ENCODE measurements around the gene PSMB10. TPM values are rescaled to one million over a fixed set of nuclear protein-coding genes. Genes with fewer than 3 reads are reported as not detected.
"Not testable (repeated sequence)": the region's sequence is repeated elsewhere in the genome, so short reads cannot be mapped to it uniquely, and the experiment has no call there.

Gene PSMB10
- total RNA-seq, 1 donor from 2014 or later = 21.7 TPM

DNA sequence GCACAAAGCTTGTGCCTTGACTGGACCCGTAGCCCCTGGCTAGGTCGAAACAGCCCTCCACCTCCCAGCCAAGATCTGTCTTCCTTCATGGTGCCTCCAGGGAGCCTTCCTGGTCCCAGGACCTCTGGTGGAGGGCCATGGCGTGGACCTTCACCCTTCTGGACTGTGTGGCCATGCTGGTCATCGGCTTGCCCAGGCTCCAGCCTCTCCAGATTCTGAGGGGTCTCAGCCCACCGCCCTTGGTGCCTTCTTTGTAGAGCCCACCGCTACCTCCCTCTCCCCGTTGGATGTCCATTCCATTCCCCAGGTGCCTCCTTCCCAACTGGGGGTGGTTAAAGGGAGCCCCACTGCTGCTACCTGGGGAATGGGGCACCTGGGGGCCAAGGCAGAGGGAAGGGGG, 8.5 kb downstream of the PSMB10 start:
- peak; percentile 2 for ATAC-seq

DNA sequence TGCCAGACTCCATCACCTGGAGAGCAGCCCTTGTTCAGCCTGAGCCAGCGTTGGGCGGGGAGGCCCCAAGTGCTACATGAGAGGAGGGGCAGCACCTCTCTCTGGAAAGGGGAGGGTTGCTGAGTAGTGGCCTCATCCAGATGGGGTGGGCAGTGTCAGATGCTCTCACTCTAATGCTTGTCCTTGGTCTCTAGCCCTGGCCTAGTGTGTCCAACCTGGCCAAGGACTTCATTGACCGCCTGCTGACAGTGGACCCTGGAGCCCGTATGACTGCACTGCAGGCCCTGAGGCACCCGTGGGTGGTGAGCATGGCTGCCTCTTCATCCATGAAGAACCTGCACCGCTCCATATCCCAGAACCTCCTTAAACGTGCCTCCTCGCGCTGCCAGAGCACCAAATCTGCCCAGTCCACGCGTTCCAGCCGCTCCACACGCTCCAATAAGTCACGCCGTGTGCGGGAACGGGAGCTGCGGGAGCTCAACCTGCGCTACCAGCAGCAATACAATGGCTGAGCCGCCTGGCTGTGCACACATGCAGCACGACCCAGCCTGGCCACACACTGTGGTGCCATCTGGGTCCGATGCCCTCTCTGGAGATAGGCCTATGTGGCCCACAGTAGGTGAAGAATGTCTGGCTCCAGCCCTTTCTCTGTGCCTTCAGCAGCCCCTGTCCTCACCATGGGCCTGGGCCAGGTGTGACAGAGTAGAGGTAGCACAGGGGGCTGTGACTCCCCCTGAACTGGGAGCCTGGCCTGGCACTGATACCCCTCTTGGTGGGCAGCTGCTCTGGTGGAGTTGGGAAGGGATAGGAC, 9.3 kb downstream of the PSMB10 start:
- ATAC-seq = no peak
- no peak for DNase-seq (ENCODE audit: low spot score)

More for the DNA sequence above, 8.5 kb downstream of the PSMB10 start:
- no peak for DNase-seq (ENCODE audit: low spot score)

DNA sequence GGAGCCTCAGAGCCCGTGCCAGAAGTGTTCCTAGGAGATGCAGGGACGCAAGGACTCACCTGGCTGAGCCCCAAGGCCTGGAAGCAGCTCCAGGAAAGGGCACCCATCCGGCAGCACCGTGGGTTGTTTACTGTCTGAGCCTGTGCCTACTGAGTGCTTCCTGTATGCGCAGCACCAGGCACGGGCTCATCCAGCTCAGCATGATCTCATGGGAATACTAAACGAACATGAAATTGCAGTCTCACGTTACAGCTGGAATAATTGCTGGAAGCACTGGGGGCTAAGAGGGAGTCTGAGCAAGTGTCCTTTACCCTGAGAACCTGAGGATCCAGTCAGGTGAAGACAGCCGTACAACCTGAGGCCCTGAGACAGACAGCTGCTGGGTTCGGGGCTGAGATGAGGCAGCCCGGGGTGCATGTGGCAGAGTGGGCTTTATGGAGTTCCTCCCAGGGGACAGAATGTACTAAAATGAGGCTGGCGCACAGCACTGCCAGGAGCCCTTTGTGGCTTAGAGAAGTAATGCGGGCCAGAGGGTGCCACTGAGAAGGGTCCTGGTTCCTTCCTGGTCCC, 10.4 kb downstream of the PSMB10 start:
- DNase-seq (ENCODE audit: low spot score) (peak; percentile 46), ATAC-seq (no peak)

DNA sequence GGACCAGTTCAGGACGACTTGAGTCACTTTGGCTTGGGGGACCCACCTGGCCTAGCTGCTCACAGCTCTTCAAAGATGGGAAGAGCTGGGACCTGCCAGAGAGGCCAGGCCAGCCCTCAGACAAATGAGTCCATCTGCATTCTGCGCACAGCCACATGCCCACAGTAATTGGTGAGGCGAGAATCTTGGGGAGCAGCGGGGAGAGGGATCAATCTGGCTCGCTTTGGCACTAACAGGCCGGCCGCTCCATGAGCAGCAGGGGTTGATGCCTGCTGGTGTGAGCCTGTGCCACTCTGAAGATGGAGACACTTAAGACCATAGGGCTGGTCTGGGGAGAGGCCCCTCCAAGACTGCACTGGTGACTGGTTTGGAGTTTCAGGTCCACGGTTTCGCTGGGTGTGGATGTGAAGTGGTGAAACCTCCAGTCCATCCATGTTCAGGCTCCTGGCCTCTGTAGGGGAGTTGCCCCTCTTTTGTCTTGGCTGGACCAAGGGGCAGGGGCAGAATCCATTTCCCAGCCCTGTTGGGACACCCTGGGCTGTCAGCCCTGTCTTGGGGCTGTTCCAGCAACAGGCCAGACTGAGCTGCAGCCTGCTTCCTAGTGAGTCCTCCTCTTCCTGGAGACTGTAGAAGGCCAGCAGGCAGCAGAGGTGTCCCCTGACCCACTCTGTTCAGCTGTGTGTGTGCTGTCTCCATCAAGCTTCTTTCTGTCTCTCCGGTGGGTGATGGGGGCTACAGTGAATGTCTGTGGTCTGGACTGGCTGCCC, 12.3 kb downstream of the PSMB10 start:
- peak; percentile 50 for DNase-seq (ENCODE audit: low spot score)
- peak; percentile 42 for ATAC-seq

DNA sequence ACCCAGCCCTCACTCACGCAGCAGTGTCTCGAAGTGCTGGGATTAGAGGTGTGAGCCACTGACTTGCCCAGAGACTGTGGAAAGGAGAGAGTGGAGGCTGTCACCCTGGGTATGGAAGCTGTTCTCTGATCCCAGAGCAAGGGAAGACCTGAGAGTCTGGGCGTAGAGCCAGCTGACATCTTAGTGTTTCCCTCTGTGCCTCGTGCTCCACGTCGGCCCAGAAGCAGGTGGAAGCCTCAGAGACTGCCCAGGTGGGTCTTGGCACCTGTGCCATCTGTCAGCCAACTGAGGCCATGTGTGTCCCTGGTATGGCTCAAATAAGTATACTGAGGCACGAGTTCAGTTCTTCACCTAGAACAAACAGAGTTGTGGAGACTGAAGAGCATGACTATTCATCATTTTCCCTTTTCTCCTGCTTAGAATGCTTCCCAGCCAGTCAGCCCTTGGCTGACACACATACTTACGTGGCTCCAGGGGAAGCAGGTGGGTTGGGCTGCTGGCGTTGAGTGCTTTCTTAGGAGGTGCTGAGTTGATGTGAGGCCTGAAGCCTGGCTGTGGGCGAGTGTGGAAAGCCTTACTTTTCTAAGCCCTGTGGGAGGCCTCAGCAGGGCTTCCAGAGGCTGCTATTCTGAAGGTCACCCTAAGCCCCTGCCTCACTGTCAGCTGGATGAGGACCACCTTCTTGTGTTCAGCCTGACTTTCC, 13.1 kb downstream of the PSMB10 start:
- peak; percentile 47 for DNase-seq (ENCODE audit: low spot score)
- peak; percentile 19 for ATAC-seq

DNA sequence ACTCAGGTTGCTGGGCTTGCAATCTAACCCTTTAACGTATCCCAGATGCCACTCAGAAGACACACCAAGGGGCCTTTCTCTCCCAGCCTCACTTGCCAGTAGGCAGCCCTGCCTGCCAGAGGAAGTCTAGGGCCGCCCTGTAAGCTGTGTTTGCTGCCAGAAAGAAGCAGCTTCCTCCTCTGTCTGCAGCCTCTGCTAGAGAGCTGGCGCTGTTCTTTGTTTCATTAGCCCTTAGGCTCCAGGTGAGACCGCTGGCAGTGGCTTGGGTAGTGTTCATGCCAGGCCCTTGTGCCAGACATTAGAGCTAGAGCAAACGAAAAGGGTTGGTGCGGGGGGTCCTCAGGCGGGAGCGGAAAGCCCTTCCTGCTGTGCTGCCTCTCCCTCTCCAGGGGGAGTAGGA, 13.9 kb downstream of the PSMB10 start:
- DNase-seq (ENCODE audit: low spot score) = no peak
- no peak for ATAC-seq

DNA sequence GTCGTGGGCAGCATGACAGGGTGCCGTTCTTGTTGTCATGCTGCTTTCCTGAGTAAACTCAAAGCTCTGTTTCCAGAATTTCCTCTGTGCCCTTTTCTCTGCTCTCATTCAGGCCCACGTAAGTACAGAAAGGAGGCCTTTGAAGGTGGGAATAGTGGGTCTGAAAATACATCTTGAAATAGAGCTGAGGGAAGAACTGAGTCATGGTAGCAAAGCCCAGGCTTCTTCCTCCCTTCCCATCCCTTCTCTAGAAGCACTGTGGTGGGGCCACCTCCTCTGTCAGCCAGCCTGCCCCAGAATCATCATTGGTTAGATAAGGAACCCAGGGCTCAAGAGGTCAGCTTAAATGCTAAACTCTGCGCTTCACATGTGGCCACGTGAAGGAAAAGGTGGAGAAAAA, 14.4 kb downstream of the PSMB10 start:
- ATAC-seq = no peak
- DNase-seq (ENCODE audit: low spot score) = no peak

DNA sequence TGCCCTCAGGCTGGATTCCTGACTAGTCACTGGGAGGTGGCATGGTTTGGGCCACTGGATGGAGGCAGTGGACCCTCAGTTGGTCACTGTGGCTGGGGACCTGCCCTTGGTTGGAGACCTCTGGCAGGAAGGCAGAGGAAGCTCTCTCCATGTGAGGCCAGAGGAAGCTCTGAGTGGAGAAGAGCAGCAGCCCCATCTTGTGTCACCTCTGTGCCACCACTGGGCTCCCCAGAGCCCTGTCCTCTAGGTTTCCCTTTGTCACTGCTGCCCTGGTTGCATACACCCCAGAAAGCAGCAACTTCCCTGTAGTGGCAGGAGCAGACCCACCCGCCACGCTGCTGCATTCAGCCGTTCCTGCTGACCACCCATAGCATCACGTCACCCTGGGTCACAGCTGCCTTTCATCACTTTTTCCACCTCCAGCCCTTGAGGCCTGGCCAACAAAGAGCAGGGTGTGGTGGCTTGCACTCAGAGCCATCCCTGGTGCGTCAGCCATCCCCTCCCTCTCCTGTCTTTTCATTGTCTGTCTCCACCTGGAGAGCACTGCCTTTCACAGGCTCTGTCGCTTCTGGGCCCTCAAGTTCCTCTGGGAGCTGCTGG, 16.9 kb downstream of the PSMB10 start:
- no peak for DNase-seq (ENCODE audit: low spot score)
- no peak for ATAC-seq

DNA sequence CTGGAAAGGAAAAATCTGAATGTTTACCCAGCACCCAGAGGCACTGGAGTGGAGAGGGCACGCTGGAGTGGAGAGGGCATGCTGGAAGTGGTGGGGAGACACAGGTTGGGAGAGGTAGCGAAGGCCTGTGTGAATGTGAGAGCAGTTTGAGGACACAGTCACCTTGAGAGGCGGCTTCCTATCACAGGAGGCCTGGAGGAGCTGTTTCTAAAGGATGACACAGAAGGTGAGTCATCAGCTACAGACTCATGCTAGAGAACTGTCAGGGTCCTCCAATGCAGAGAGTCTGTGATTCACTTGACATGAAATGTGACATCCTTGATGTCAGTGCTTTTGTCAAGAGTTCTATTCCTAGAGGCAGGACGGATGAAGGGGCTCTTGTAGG, 18.8 kb downstream of the PSMB10 start:
- DNase-seq (ENCODE audit: low spot score) (no peak), ATAC-seq (no peak)

DNA sequence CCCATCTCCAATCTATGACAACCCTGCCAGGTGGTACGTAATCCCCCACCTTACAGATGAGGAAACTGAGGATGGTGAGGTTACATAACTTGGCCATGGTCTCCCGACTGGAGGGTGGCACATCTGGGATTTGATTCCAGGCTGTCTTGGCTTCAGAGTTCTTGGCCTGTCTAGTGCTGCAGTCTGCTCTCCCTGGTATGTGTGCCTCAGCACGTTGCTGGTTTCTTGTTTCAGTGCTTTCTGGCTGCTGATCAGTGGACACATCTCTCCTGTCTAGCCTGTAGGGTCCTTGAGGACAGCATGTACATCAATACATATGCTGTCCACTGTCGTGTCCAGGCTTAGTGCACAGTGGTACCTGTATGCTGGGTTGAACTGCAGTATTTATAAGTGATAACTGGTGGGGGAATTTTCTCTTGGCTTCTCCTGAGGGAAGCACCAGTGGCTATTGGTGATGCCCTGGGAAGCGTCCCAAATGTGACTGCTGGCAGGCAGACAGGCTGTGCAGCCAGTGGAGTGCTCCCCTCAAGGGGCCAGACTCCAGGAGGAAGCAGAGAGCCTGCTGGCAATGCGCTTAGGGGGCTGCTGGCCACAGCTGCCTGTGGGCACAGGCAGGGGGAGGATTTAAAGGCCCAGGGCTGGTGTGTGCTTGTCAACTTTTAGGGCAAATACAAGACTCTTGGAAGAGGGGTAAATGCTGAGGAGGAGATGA, 19.4 kb downstream of the PSMB10 start:
- ATAC-seq (peak; percentile 7), DNase-seq (ENCODE audit: low spot score) (peak; percentile 51)

DNA sequence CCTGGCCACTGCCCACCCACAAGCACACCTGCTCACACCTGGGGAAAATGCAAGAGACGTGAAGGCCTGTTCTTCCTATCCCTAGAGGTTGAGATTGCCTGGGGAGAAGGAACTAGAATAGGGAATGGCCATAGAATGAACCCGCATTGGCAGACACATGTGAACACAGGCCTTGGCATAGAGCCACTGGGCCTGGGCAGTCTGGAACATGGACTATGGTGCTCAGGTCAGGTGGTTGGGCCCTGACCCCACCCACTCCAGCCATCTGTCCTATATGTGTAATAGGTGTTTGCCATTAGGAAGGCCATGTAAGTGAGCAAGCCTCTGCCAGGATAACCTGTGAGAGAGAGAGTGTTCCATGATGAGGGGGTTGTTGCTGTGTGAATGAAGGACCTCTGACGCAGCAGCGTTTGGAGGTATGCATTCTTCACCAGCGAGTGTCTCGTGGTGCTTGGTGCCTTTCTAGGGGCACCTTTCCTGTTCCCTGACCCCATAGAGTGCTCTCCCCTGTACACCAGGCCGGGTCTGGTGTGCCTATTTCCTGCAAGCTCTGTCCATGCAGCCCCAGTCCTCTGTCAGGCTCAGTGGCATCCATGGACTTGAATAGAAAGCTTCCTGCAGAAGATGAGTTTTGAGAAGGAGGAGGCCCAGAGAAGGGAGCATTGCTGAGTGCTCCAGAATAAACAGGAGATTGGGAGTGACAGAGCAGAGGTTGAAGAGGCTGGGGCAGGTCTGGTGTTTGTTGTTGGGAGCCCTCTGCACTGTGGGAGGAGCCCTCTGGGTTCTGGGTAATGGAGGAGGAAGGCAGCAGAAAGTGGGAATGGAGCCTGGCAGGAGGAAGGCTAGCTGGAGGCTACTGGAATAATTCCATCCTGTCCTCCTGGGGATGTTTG, 20.6 kb downstream of the PSMB10 start:
- DNase-seq (ENCODE audit: low spot score) (peak; percentile 89), ATAC-seq (peak; percentile 84)

DNA sequence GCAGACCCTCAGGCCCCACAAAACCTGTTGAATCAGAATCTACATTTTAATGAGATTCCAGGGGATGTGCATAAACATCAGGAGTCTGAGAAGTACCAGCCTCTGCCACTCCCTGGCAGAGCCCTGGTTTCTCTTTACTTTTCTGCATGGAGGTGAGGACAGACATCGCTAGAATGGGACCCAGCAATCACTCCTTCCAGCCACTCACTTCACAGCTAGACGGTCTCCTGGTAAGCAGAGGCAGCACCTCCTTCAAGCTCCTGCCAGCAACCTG, 21.2 kb downstream of the PSMB10 start:
- peak; percentile 7 for ATAC-seq
- DNase-seq (ENCODE audit: low spot score) = not testable (repeated sequence)

DNA sequence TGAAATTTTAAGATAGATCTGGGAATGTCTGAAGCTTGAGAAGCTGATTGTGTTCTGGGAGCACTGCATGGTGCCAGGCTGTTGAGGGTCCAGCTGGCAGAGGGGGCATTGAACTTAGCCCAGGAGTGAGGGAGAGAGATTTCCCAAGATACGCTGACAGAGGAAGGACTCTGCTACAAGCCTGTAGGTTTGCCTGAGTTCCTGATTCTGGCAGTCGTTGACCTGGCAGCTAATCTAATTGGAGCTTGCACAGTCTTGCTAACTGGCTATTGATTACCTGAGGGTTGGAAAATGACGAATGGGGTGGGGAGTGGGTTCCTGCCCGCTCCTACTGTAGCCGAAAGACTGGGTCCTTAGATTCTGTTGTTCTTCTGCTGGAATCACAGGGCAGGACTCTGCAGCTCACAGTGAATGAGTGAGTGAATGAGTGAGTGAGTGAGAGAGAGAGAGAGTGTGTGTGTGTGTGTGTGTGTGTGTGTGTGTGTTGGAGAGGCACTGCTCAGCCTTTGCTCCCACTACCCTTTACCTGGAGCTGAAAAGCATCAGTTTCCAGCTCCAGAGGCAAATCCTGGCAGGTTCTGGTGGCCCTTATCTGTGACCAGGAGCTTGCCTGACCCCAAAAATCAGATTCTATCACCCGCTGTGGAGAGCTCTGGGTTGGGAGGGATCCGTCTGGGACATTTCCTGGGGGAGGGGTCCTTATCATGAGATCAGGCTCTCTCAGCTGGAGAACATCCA, 21.7 kb downstream of the PSMB10 start:
- ATAC-seq (peak; percentile 67), DNase-seq (ENCODE audit: low spot score) (peak; percentile 77)

DNA sequence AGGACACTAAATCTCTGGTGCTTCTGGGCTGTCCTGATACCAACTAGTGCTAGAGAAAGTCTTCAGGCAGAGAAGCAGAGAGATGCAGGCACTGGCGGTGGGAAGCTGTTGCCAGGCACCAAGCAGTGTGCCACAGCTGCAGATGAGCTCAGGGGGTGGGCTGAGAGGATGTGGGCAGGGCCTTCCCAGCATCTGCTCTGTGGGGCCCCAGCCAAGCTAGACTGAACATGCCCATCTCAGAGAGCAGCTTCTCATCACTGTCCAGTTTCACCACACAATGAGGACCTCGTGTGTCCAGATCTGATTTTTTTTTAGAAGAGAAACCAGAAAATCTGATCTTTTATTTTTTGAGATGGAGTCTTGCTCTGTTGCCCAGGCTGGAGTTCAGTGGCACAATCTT, 26.5 kb downstream of the PSMB10 start:
- no peak for ATAC-seq
- DNase-seq (ENCODE audit: low spot score) = no peak

DNA sequence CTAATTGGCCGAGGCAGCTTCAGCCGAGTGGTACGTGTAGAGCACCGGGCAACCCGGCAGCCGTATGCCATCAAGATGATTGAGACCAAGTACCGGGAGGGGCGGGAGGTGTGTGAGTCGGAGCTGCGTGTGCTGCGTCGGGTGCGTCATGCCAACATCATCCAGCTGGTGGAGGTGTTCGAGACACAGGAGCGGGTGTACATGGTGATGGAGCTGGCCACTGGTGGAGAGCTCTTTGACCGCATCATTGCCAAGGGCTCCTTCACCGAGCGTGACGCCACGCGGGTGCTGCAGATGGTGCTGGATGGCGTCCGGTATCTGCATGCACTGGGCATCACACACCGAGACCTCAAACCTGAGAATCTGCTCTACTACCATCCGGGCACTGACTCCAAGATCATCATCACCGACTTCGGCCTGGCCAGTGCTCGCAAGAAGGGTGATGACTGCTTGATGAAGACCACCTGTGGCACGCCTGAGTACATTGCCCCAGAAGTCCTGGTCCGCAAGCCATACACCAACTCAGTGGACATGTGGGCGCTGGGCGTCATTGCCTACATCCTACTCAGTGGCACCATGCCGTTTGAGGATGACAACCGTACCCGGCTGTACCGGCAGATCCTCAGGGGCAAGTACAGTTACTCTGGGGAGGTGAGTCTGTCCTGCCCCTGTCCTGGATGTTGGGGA, 27.5 kb downstream of the PSMB10 start:
- DNase-seq (ENCODE audit: low spot score) (no peak), ATAC-seq (no peak)

DNA sequence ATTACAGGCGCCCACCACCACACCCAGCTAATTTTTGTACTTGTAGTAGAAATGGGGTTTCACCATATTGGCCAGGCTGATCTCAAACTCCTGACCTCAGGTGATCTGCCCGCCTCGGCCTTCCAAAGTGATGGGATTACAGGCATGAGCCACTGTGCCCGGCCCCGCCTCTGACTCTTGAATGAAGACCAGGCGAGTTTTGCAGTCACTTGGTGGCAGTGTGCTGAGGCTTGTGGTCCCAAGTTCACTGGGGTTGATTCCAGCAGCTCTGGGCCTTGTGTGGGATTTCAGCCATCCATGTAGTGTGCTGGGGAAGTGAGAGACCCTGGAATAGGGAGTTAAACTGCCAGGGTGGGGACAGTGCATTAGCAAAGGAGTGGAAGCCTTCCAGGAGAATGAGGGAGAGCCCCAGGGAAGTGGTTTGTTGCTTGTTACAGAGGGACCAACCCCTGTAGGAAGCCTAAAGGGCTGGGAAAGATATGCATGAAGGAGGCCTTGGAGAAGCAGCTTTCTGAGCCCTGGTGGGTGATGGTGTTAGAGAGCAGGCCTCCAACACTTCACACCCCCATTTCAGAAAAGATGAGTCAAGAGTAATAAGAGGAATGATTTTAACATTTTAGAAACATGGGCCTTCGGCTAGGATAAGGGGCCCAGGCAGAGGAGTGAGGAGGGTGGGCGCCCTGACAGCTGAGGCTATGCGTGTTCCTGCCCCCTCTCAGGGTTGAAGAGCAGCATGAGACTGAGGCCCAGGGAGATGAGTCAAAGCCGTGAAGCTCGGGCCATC, 29.1 kb downstream of the PSMB10 start:
- ATAC-seq = peak; percentile 96

DNA sequence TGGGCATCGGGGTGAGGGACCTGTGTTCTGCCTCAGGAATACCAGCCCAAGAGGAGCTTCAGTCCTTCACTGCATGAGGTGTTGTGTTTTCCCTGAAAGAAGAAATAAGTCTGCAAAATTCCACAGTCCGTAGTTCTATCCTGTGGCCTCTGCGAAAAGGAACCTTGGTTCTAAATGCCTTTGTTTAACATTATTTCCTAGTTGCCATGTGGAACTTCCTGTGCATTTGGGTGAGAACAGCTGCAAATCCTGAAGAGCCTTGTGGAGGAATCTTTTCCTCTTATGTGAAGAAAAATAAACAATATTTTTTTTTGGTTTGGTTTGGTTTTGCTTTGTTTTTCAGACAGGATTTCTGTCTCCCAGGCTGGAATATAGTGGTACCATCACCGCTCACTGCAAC, 33.8 kb downstream of the PSMB10 start:
- DNase-seq (ENCODE audit: low spot score) = no peak
- no peak for ATAC-seq

More for the DNA sequence above, 29.1 kb downstream of the PSMB10 start:
- peak; percentile 83 for DNase-seq (ENCODE audit: low spot score)

Measured in left lobe of liver (tissue), 2 donors.